HG03342 (cell line): ENCODE data around the gene NUDT12.

Source experiments
- ATAC-seq: cut with Tn5 transposase; IDR thresholded peaks from one replicate; pipeline ENCODE4 v1.9.1; 2021; ENCODE audit warnings: mild to moderate bottlenecking, moderate library complexity; ENCODE audit not compliant: unreplicated experiment

The NUDT12 gene

DNA sequence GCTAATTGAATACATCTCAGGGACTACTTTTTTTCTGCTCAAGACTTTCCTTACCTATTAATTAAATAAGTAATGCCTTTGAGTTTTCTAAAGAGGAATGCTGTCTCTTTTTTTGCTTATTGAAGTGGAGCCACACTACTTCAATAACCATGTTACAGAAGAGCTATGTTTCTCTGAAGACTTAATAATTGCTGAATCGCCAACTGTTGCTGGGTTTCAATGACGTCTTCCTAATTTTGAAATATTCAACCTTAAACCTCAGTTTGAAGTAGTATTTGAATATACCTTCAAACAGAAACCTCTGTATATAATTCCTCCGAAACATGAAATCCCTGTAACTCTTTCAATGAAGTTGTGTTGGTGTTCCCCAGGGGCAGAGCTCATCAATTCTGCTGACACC lies 21.0 kb downstream of the NUDT12 start:
- no peak for ATAC-seq

DNA sequence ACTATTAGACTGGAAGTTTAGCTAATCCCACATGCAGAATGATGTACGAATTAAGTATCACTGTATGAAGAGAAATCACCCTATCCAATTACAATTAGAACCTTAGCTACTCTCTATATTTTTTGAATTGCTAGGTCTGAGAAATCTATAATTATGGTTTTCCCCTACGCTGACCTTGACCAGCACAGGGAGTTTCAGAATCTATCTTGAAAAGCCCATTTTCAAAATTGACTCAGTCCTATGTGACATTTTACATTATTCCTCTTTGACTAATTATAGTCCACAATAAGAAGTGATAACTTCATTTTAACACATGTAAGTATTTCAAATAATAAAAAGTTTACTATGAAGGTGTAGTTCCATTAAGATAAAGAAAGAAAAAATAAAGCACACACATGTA lies 21.5 kb downstream of the NUDT12 start:
- ATAC-seq, result no peak

DNA sequence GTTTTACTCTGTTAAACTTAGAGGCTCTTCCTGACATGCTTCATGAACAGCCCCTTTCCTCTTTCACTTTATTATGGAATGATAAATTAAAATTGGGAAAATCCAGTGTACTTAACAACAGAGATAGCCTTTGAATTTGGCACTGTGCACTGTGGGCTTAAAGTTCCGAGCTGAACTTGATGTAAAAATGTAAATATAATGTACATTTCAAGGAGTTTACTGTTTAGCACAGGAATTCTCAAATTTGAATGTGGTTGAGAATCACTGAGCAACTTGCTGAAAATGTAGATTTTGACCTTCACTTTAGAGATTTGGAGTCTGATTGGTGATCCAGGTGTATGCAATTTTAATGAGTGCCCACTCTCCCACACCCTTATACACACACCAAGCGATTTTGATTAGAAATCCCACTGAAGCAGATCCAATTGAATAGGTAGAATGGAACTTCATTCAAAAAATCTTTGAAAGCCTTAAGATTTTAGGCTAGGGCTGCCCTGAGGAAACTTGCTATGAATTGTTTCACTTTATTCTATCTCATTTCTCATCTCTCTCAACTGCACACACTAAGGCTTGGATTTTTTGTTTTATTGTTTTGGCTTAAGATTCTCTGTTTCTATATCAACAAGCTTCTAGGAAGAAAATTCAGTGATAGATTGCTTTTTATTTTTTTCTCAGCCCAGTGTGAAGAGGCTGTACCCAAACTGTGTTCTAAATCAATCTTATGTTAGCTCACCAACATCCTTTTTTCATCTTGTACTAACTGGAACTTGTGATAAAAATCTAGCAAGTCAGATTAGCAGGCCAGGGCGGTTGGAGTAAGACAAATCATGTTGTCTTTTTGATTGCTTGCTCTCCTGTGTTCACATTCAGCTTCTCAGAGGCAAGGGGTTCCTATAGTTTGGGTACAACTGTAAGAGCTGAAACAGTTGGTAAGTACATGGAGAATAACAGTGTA lies 22.9 kb downstream of the NUDT12 start:
- no peak for ATAC-seq

- ATAC-seq, result no peak
These were observed 30.4 kb downstream of the NUDT12 start for GRCh38 chr5:103532086-103532734.

GRCh38 chr5:103526164-103526915 lies 36.2 kb downstream of the NUDT12 start:
- ATAC-seq, result no peak

- no peak for ATAC-seq
These were observed 37.2 kb downstream of the NUDT12 start for GRCh38 chr5:103525361-103525760.

GRCh38 chr5:103523319-103523718 lies 39.3 kb downstream of the NUDT12 start:
- ATAC-seq, result no peak

GRCh38 chr5:103522586-103522985 lies 40.0 kb downstream of the NUDT12 start:
- ATAC-seq, result no peak

- ATAC-seq, result no peak
These were observed 43.0 kb downstream of the NUDT12 start for GRCh38 chr5:103519550-103519949.

DNA sequence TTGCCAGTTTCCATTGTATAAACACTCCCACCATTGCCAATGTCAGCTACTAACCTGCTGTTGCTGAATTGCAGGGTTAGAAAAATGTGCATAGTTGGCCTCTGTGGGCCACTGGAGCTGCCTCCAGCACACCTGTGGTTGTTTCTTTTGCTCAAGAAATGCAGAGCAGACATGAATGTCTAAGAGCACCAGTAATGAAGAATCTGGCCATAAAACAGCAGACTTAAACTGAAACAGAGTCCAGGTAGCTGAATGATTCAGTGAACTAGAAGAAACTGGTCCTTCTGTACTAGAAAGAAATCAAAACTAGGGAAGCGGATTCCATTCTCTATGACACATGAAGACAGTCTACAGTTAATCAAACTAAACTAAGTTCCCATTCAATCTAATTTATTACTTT lies 48.2 kb downstream of the NUDT12 start:
- ATAC-seq, result no peak

- no peak for ATAC-seq
These were observed 48.9 kb downstream of the NUDT12 start for GRCh38 chr5:103513701-103514100.

- no peak for ATAC-seq
These were observed 50.1 kb downstream of the NUDT12 start for GRCh38 chr5:103512500-103512899.

GRCh38 chr5:103511554-103511885 lies 51.1 kb downstream of the NUDT12 start:
- ATAC-seq, result no peak

DNA sequence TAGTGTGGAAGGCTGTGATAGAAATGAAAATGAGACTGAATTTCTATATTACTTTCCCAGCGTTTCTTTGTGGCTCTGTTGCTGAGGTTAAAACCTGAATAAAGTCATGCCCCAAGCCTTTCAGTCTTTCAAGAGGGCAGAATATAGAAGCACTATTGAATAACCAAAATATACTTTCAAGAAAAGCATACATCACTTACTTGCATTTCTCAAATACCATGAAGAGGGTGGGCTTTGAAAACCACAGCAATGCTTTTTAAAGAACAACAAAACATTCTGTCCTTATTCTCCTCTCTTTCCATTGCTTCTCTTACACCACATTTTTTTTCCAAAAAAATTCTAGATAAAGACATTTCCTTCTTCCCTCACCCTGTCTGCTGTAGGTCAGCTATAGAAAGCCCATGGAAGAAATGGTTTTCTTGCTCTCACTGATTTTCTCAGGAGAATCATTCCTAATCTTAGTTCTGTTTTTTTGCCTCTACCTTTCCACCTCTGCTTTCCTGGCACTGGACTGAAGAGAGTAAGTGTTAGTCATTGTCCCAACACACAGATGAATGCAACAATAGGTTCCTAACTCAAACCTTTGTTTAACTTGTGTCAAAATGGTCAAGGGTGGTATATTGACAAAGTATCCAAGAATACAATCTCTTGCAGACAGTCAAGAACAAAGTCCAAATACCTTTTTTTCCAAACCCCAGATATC lies 51.6 kb downstream of the NUDT12 start:
- no peak for ATAC-seq

- ATAC-seq, result no peak
These were observed 56.8 kb downstream of the NUDT12 start for GRCh38 chr5:103505581-103506305.

GRCh38 chr5:103503066-103503465 lies 59.5 kb downstream of the NUDT12 start:
- no peak for ATAC-seq

- no peak for ATAC-seq
These were observed 59.9 kb downstream of the NUDT12 start for GRCh38 chr5:103502662-103503061.
